H1 (cell line): Measurements from ENCODE around the gene PIGZ. TPM values are rescaled to one million over a fixed set of nuclear protein-coding genes. Genes with fewer than 3 reads are reported as not detected.

Experiments
- ATF3 ChIP-seq: IDR thresholded peaks from 2 replicates; pipeline ENCODE4 v1.6.1; 2011; ENCODE audit warnings: low read depth, mild to moderate bottlenecking, low read length; ENCODE audit not compliant: insufficient read depth
- CBX5 ChIP-seq: fragments of 300-800, 300-1000 bp; sonication (generic); IDR thresholded peaks from 2 replicates; pipeline ENCODE4 v1.7.1; 2016; ENCODE audit warnings: antibody characterized with exemption, low read length, low read depth
- CEBPB ChIP-seq: IDR thresholded peaks from 2 replicates; pipeline ENCODE4 v1.6.1; 2012; ENCODE audit warnings: low read depth, low read length
- CHD7 ChIP-seq: fragments of 300-600 bp; sonication (generic); IDR thresholded peaks from 2 replicates; pipeline ENCODE4 v1.7.1; 2012; ENCODE audit warnings: low read length, moderate library complexity, mild to moderate bottlenecking, inconsistent platforms; ENCODE audit not compliant: insufficient replicate concordance
- GTF2F1 ChIP-seq: IDR thresholded peaks from 2 replicates; pipeline ENCODE4 v1.6.1; 2012; ENCODE audit warnings: low read depth, low read length, improper control_type of control experiment, borderline replicate concordance
- SP4 ChIP-seq: IDR thresholded peaks from 2 replicates; pipeline ENCODE4 v1.6.1; 2012; ENCODE audit warnings: low read length, inconsistent platforms
- polyA plus RNA-seq, 7 experiments: library from polyadenylated mRNA; depleted of rRNA in 3 of 7; stranded (reverse) in 5 of 7; unstranded in 2 of 7; fragments of >200 nt in 5 of 7; fragments of 200-250 nt in 2 of 7; gene quantifications; 1 replicate in 5 of 7; 2 replicates in 1 of 7; 4 replicates in 1 of 7; pipeline versions ENCODE4 v1.2.1 to v1.2.3, GENCODE V29; 2011 to 2013; ENCODE audit warnings: missing spikeins in 2 of 7, mixed read lengths in 2 of 7
- total RNA-seq: library from RNA; stranded (reverse); fragmentation: NEBNext Ultra II Directional; extraction: Animal tissue kit (Norgen Biotek cat#: 25700); gene quantifications from 2 replicates; pipeline ENCODE4 v1.2.1, GENCODE V29; 2021

Gene PIGZ
- total and polyA plus RNA-seq, 2 of the 8 experiments (the other 6 are each of a cell fraction or from before 2014, with no cell fraction given): 0.32 TPM; not detected in 1

GRCh38 chr3:196963631-196963953 lies 5.0 kb downstream of the PIGZ start (continued):
- TF ChIP-seq GTF2F1: no peak
- TF ChIP-seq CBX5: no peak
- TF ChIP-seq SP4: no peak
- no peak for TF ChIP-seq CHD7
- TF ChIP-seq CEBPB: no peak
- no peak for TF ChIP-seq ATF3
